HG02623 (cell line): ENCODE data around the gene SOX6.
"Not testable (repeated sequence)": the region's sequence is repeated elsewhere in the genome, so short reads cannot be mapped to it uniquely, and the experiment has no call there.

Experiments used
- ATAC-seq: cut with Tn5 transposase; IDR thresholded peaks from one replicate; pipeline ENCODE4 v1.9.1; 2021; ENCODE audit warnings: moderate library complexity; ENCODE audit not compliant: unreplicated experiment

The SOX6 gene

GRCh38 chr11:16356057-16356760 is at the start of gene SOX6:
TSS of gene SOX6 (minus strand) at chr11:16356546. CDS start at chr11:16341248, 15,298 bp downstream.
- no peak for ATAC-seq

GRCh38 chr11:16404781-16405285 is 48.5 kb upstream of the SOX6 start:
- no peak for ATAC-seq

GRCh38 chr11:16403851-16404250 is 47.5 kb upstream of the SOX6 start:
- ATAC-seq, result no peak

- ATAC-seq, result no peak
Measured at GRCh38 chr11:16403448-16403803, 47.1 kb upstream of the SOX6 start.

- no peak for ATAC-seq
Measured at GRCh38 chr11:16402654-16403447, 46.5 kb upstream of the SOX6 start.

- no peak for ATAC-seq
Measured at GRCh38 chr11:16397390-16397789, 41.0 kb upstream of the SOX6 start.

GRCh38 chr11:16395601-16396000 is 39.3 kb upstream of the SOX6 start:
- no peak for ATAC-seq

- ATAC-seq, result no peak
Measured at GRCh38 chr11:16394947-16395346, 38.6 kb upstream of the SOX6 start.

GRCh38 chr11:16393340-16393739 is 37.0 kb upstream of the SOX6 start:
- no peak for ATAC-seq

GRCh38 chr11:16392616-16393015 is 36.3 kb upstream of the SOX6 start:
- no peak for ATAC-seq

- not testable (repeated sequence) for ATAC-seq
Measured at GRCh38 chr11:16390826-16391225, 34.5 kb upstream of the SOX6 start.

- no peak for ATAC-seq
Measured at GRCh38 chr11:16385099-16385498, 28.8 kb upstream of the SOX6 start.

- no peak for ATAC-seq
Measured at GRCh38 chr11:16382638-16383380, 26.5 kb upstream of the SOX6 start.

GRCh38 chr11:16382186-16382585 is 25.8 kb upstream of the SOX6 start:
- no peak for ATAC-seq

- no peak for ATAC-seq
Measured at GRCh38 chr11:16380941-16381568, 24.7 kb upstream of the SOX6 start.

GRCh38 chr11:16378906-16379305 is 22.6 kb upstream of the SOX6 start:
- ATAC-seq, result no peak

- ATAC-seq, result no peak
Measured at GRCh38 chr11:16377746-16378145, 21.4 kb upstream of the SOX6 start.

- ATAC-seq, result not testable (repeated sequence)
Measured at GRCh38 chr11:16375664-16376063, 19.3 kb upstream of the SOX6 start.

GRCh38 chr11:16373768-16374167 is 17.4 kb upstream of the SOX6 start:
- ATAC-seq, result no peak

- ATAC-seq, result no peak
Measured at GRCh38 chr11:16372355-16372754, 16.0 kb upstream of the SOX6 start.

- ATAC-seq, result no peak
Measured at GRCh38 chr11:16367252-16367651, 10.9 kb upstream of the SOX6 start.
